GM19372 (cell line): ENCODE results near the gene RNF222.
A peak's percentile ranks its signal among the peaks of the same experiment; 100 is the strongest.

Experiments used
- ATAC-seq: cut with Tn5 transposase; IDR thresholded peaks from one replicate; pipeline ENCODE4 v1.9.1; 2021; ENCODE audit warnings: mild to moderate bottlenecking, low read depth, moderate library complexity; ENCODE audit not compliant: unreplicated experiment

RNF222 gene, protein sequence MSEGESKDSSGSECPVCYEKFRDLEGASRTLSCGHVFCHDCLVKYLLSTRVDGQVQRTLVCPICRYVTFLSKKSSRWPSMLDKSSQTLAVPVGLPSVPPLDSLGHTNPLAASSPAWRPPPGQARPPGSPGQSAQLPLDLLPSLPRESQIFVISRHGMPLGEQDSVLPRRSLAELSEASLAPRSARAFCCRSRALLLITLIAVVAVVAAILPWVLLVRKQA

DNA sequence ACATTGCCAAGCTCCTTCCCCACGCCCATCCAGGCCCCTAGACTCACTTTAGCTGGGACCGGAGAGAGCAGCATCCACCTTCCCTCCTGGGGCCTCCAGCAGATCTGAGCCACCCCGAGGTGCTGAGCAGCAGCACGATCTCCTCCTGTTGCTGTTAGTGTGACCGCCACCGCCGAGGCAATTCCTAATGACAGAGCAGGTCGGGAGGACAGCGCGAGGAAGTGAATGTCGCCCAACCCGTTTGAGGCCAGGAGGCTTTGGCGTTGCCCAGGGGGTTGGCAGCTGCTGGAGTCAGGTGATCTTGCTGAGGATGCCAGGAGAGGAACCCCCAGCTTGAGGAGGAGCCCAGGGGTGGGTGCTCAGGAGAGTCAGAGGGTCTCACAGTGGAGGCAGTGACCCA is at the start of gene RNF222:
RNF222 (minus strand) TSS at position 192 of the 400 bp plus-strand sequence. CDS start 4,366 bp downstream, outside the sequence.
- ATAC-seq = no peak

DNA sequence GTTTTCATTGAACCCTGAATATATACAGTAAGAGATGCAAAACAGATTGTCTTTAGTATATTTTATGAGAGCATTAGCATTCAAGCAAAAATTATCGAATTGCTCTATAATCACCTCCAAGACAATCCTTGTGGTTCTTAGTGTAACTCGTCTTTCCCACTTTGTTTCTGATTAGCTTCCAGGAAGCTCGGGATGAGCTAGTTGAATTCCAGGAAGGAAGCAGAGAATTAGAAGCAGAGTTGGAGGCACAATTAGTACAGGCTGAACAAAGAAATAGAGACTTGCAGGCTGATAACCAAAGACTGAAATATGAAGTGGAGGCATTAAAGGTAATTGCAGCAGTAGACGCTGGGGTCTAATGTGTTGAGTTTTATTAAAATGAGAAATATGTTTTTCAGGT is 47.9 kb upstream of the RNF222 start:
- ATAC-seq = no peak

DNA sequence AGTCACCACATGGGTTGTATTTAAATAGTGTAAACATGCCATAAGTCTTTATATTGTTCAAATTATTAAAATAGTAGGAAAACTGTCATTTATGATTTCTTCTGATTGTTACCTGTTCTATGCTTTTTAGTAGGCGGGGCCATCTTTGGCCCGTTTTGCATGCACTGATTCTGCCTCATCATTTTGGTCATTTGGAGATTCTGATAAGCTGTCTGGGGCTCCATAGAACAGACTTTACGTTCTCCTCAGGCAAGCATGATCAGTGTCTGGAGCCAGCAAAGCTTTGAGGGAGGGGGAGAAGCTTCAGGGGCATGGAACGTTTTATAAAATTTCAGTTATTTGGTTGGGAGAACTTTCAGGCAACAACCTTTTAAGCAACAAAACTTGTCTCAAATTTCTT is 46.9 kb upstream of the RNF222 start:
- ATAC-seq = no peak

DNA sequence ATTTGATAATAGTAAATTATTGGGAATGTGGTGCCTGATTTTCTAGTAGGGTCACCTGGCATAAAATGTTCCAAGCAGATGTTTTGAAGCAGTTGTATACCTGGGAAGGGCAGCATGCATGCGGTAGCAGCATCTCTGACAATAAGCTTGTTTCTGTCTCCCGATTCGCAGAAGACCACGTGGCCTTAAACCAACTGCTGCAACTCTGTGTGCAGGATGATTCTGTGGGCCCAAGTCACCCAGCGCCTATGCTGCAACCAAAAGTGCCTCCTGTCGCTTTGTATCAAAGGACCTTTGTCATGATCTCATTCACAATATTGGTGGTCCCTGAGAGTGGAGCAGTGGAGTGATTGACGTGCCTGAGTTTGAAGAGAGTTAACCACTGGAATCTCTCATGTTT is 46.1 kb upstream of the RNF222 start:
- ATAC-seq = no peak

DNA sequence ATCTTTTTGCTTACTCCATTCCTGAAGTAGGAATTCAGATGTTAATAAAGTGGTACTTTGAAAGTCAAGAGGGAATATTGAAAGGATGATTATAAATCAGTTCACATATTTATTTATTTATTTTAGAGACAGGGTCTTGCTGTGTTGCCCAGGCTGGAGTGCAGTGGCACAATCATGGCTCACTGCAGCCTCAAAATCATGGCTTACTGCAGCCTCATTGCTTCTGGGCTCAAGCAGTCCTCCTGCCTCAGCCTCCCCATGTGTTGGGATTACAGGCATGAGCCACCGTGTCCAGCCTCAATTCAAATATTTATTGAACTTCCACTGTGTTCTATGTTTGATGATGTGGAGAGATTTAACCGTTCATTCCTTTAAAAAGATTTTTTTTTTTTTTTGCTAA is 44.7 kb upstream of the RNF222 start:
- no peak for ATAC-seq

DNA sequence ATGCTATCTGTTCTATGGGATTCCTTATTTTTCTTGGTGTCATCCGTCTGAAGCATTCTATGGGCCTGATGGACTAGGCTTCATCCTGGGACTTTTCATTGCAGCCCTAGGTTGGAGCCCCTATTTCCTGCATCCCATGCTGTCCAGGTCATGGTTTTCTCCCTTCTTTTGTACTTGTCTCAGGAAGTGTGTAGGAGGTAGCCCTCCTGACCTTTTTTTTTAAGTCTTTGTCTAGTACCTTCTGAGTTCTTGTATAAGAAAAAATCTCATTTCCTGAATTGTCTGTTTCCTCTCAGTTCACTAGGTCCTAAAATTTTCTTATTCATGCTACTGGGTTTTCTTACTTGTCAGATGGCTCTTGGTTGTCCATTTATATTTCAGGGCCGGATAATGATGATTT is 44.1 kb upstream of the RNF222 start:
- no peak for ATAC-seq

DNA sequence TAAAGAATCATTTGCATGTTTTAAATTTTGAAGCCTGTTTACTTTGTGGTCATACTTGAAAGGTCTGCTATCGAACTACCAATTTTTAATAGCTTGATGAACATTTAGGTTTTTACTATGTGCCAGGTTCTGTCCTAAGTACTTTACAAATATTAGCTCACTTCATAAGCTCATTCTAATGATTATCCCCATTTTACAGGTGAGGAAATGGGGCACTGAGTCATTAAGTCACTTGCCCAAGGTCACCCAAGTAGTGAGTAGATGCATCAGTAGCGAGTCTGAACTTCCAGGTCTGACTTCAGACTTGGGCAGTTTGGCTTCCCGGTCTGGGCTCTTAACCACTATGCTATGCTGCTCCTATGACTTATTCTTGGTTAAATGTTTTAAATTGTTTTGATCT is 42.1 kb upstream of the RNF222 start:
- ATAC-seq = no peak

DNA sequence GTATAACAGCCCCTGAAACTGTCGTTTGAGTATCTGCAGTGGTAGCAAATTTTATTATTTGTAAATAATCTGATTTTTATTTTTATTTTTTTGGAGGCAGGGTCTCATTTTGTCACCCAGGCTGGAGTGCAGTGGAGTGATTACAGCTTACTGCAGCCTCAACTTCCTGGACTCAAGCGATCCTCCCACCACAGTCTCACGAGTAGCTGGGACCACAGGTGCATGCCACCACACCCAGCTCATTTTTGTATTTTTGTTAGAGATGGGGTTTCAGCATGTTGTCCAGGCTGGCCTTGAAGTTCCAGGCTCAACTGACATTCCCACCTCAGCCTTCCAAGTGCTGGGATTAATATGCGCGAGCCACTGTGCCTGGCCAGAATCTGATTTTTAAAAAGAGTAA is 40.8 kb upstream of the RNF222 start:
- ATAC-seq = no peak

DNA sequence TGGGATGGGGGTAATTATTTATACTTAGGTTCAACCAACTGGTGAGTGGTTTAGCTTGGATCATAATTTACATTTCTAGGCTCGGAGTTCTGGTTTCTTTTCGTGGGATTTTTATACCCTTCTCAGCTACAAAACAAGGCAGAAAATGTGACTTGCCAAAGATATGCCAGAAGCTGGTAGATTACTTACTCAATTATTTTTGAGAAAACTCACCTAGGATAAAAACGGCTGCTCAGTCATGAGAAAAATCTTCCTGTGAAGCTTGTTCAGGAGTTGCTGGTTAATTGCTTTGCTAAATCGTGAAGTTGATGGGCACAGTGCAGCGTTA is 39.2 kb upstream of the RNF222 start:
- ATAC-seq = no peak

DNA sequence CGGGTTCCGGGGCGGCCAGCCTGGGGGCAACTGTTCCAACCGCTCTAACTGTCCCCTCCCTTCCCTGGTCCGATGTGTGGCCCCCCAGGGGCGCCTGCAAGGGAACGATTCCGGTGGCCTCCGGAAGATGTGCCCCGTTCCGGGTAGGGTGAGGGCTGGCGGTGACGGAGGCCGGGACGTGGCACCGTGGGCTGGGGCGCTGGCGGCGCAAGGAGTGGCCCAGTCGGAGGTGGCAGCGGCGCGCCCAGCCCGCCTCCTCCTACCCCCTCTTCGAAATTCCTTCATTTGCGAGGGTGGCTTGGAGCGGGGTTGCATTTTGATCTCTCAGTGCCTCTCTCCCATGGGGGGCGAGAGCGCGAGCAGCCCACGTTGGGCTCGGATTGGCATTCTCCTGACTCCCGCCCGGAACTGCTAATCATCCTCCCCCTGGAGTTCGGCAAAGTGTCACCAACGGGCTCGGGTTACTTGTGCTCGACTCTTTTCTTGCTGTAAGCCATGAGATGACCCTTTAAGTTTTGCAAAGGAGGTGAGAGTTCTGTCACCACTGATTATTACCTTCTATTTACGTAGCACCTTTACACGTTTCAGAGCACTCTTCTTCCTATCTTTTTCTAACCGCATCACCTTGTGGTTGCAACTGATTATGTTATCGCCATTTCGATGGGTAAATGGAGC is 38.7 kb upstream of the RNF222 start:
- ATAC-seq = peak; percentile 39

DNA sequence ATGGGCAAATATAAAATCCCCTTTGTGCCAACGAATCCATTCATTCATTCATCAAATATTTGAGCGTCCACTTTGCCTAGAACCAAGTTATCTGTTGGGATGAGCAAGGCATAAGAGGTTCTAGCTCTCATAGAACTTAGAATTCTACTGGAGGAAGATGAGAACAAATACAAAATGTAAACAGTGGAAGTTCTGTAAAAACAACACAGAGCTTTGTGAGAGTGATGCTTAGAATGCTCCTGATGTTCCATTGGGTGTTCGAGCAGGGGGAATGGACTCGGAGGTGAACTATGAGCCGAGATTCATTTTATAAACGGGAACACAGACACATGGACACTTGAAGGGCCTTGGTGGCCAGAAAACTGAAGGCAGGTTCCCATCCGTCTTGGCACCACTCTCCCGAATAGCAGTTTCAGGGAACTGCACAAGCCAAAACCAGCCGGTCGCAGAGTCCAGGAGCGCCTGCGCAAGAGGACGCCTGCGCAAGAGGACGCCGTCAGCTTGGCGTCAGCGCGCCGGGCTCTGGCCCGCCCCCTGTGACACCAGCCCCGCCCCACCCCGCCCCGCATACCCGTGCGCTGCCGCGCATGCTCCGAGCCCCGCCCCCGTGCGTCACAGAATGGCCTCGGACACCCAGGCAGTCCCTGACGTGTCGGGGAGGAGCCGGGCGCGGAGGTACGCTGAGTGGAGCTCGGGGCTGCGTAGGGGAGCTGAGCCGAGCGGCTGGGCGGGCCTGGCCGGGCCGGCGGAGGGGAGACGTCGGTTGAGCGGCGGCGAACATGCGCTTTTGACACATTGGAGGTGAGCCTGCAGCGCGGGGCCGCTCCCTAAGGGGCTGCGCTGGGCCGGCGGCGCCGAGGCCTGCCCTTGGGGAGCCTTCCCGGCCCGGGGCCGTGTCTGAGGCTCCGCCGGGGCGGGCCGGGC is 37.9 kb upstream of the RNF222 start, which contains the start of gene NDEL1:
NDEL1 (plus strand) TSS at position 640 of the 924 bp plus-strand sequence. CDS start 8,388 bp downstream, outside the sequence.
- peak; percentile 93 for ATAC-seq

DNA sequence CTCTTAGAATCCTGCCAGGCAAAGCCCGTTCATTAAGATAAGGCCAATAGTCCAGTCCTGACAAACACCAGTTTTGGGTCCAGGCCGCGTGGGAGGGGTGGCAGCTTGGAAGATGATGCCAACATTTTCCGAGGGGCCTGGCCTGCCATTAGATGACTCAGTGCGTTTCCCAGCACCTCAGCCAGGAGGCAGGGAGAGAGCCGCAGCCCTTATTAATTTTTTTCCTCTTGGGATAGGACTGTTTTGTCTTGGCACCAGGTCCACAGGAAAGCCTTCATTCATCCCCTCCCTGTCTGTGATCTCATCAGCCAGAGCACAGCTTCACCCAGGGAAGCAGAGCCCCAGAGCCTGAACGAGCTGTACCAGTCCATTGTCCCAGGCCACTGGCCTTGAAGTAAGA is 33.3 kb upstream of the RNF222 start:
- no peak for ATAC-seq

DNA sequence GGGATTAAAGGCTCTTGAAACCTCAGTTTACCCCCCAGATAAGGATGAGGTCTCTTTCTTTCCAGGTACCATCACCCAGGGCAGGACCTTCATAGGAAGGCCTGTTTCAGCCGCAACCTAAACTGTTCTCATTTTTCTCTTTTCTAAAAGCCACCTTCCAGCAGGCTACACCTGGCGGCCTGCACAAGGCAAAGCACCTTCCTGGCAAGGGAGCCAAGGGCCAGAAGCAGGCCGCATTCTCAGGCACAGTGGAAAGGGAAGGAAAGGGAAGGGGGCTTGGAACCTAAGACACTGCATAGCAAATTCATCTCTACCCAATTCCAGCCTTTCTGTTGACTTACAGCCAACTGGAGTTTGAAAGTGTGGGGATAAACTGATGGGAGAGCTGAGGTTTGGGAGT is 29.2 kb upstream of the RNF222 start:
- no peak for ATAC-seq

DNA sequence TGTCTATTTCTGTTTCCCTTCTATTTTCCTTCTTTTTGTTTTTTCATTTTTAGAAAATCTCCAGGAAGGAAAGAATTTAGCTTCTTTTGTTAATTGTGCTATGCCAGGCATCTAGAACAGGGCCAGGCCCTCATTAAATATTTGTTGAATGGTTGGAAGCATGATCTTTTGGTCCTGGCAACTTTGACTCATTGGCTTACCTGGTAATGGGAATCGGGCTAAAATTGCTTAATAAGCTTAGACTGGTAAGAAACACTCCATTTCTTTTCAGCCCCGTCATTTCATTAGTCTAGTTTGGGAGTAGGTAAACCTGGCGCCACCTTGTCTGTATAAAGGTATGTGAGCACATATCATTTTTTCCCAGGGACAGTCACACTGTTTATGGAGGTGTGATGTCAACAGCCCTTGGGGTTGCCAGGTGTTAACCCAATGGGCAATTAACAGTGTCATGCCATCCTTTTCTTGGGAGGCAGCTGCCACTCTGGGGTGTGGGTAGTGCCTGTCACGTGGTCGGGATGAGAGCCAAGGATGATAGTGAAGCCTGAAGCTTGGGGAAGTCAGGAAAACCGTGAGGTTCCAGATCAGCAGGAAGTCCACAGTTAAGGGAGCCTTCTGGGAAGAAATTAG is 28.6 kb upstream of the RNF222 start:
- no peak for ATAC-seq

DNA sequence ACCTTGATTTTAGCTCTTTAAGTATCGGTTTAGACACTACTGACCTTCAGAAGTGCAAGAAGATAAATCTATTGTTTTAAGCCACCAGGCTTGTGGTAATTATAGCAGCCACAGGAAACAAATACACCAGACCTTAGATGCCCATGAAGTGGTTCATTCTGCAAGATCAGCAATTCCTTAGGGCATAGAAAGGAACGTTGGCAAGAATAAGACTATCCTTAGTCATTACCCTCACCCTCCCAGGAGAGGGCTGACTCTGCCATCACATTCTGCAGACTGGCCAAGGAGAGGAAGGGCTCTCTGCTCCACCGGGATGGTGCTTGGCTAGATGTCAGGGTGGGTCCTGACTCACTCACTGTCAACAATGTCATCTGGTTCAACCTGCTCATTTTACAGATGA is 23.9 kb upstream of the RNF222 start:
- no peak for ATAC-seq

DNA sequence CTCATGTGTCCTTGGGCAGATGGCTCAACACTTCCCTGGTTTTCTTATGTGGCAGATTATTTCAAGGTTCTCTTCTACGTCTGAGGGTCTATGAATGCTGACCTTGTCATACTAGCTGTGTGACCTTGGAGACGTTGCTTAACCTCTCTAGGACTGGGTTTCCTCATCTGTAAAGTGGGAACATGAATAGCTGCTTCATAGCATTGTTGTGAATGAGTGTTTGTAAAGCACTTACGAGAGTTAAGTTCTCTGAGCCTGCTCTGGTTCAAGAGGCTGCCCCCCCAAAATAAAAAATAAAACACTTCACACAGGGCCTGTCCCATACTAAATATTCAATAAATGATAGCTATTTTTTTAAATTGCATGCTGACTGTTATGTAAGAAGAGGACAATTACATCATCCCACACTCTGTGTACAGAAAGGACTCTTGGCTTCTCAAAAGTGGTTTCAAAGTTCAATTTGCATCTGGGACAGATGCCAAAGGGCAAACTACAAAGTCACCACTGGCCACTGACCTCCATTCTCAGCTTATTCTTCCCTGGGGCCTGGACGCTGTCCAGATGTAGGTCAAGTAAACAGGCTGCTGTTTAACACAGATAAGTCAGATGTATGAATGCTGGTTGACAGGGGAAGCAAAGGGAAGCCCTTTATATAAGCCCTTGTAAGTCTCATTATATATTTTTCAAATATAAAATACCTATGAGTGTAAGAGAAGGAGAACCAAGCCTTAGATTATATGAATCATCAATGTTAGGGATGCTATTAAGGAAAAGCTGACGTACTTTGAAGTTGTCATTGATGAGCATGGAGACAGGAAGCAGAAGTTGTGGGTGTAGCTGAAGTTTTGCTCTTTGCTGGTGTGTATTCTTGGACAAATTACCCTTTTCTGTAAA is 22.7 kb upstream of the RNF222 start:
- ATAC-seq = no peak

DNA sequence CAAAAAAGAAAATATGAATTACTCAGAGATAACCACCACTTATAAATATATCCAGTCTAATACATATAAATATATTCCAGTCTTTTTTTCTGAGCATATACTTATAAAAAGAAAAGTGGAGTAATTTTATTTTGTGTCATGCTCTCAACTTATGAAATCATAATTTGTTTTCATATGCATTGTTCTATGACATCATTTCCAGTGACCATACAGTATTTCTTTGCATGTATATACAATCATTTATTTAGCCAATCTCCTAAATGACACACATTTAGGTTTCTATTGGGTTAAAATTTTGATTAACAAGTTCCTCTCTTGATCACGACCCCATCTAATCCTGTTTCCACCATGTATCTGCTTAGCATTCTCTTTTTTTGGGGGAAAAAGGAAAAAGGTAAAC is 21.7 kb upstream of the RNF222 start:
- no peak for ATAC-seq

DNA sequence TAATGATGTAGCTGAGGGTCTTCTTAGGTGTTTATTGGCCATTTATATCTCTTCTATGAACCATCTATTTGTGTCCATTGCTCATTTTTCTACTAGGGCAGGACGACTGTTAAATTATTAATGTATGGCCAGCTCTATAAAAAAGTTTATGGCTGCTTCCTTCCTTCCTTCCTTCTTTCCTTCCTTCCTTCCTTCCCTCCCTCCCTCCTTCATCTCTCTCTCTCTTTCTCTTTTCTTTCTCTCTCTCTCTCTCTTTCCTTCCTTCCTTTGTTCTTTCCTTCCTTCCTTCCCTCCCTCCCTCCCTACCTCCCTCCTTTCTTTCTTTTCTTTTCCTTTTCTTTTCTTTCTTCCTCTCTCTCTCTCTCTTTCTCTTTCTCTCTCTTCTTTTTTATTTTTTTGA is 20.8 kb upstream of the RNF222 start:
- ATAC-seq = no peak

DNA sequence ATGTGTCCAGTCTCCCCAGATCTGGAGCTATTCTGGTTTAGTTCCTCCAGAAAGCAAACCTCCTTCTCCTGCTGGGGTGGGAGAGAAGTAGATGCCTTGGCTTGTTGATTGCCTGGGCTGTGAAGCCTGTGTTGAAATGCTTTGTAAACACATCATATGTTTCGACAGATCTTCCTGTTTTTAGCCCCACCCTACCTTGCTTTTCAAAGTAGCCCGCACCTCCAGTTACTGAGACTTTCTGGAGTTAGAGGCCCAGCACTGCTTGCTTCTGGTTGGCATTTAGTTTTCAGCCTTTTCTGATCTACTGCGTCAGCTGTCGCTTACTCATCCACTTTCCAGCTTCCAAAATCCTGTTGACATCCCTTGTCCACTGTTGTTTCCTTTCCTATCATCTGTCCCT is 20.2 kb upstream of the RNF222 start:
- no peak for ATAC-seq

DNA sequence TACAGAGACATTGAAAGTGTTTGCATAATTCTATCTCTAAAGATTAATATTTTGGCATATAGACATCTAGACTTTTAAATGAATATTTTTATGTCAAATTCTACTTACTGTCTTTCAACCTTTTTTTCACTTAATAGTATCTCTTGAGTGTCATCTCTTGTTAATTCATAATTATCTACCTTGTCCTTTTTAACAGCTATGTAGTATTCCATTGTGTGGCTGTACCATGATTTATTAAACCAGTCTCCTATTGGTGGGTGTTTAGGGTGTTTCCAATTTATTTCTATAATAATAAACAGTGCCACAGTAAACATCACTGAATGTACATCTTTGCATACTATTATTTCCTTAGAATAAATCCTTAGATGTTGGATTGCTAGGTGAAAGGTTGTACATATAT is 16.3 kb upstream of the RNF222 start:
- no peak for ATAC-seq
